Mesenchymal stem cell (in vitro differentiated cells and primary cell): ENCODE measurements around the gene C11orf97.
A peak's percentile ranks its signal among the peaks of the same experiment; 100 is the strongest.
"Not testable (repeated sequence)": the region's sequence is repeated elsewhere in the genome, so short reads cannot be mapped to it uniquely, and the experiment has no call there.

ENCODE experiments used
- DNase-seq: peaks from one replicate; pipeline ENCODE4 v3.0.0-alpha.2; 2013
- H2AFZ ChIP-seq: one replicate; pipeline ENCODE4 v1.6.1; 2013; ENCODE audit warnings: low read depth, mild to moderate bottlenecking, control low read depth, inconsistent platforms, low read length, moderate library complexity
- H2AK5ac ChIP-seq: 2 replicates; pipeline ENCODE4 v1.6.1; 2013; ENCODE audit warnings: low read length, moderate library complexity, mild to moderate bottlenecking, inconsistent platforms; ENCODE audit not compliant: severe bottlenecking
- H2BK120ac ChIP-seq: one replicate; pipeline ENCODE4 v1.6.1; 2013; ENCODE audit warnings: low read depth, mild to moderate bottlenecking, inconsistent platforms, low read length, moderate library complexity
- H2BK12ac ChIP-seq, 2 experiments: one replicate each; pipeline ENCODE4 v1.6.1; 2013; ENCODE audit warnings: inconsistent platforms in 2 of 2, low read length in 2 of 2, mild to moderate bottlenecking in 2 of 2, moderate library complexity in 2 of 2, control low read depth in 1 of 2
- H2BK15ac ChIP-seq: one replicate; pipeline ENCODE4 v1.6.1; 2013; ENCODE audit warnings: mild to moderate bottlenecking, low read depth, inconsistent platforms; ENCODE audit not compliant: poor library complexity, severe bottlenecking
- H2BK5ac ChIP-seq: 2 replicates; pipeline ENCODE4 v1.6.1; 2013; ENCODE audit warnings: low read depth, mild to moderate bottlenecking, low read length, control low read depth, inconsistent platforms; ENCODE audit not compliant: poor library complexity, severe bottlenecking
- H3K14ac ChIP-seq, 2 experiments: one replicate each; pipeline ENCODE4 v1.6.1; 2013; ENCODE audit warnings: inconsistent platforms in 2 of 2, low read length in 2 of 2, control low read depth in 1 of 2, mild to moderate bottlenecking in 1 of 2, moderate library complexity in 1 of 2
- H3K18ac ChIP-seq, 2 experiments: one replicate each; pipeline ENCODE4 v1.6.1; 2013; ENCODE audit warnings: inconsistent platforms in 2 of 2, low read length in 2 of 2, control low read depth in 1 of 2, low read depth in 1 of 2, mild to moderate bottlenecking in 1 of 2
- H3K23ac ChIP-seq, 2 experiments: one replicate each; pipeline ENCODE4 v1.6.1; 2013; ENCODE audit warnings: inconsistent platforms in 2 of 2, low read length in 2 of 2, mild to moderate bottlenecking in 2 of 2, moderate library complexity in 2 of 2, control low read depth in 1 of 2
- H3K27ac ChIP-seq: 2 replicates; pipeline ENCODE4 v1.5.1; 2013; ENCODE audit warnings: mild to moderate bottlenecking, moderate library complexity, low read length, control low read depth, inconsistent platforms; ENCODE audit not compliant: poor library complexity, severe bottlenecking
- H3K27me3 ChIP-seq, 2 experiments: 2 replicates each; pipeline versions ENCODE4 v1.6.1 to v1.7.0; 2013; ENCODE audit warnings: low read length in 2 of 2, mild to moderate bottlenecking in 2 of 2, moderate library complexity in 2 of 2, control low read depth in 1 of 2, inconsistent platforms in 1 of 2; ENCODE audit not compliant: control insufficient read depth in 1 of 2, insufficient read depth in 1 of 2
- H3K36me3 ChIP-seq, 2 experiments: 2 replicates each; pipeline versions ENCODE4 v1.6.1 to v1.7.0; 2013; ENCODE audit warnings: low read length in 2 of 2, control low read depth in 1 of 2, inconsistent platforms in 1 of 2, low read depth in 1 of 2, mild to moderate bottlenecking in 1 of 2; ENCODE audit not compliant: insufficient read depth in 2 of 2, control insufficient read depth in 1 of 2
- H3K4ac ChIP-seq, 2 experiments: one replicate each; pipeline ENCODE4 v1.6.1; 2013; ENCODE audit warnings: inconsistent platforms in 2 of 2, low read length in 2 of 2, mild to moderate bottlenecking in 2 of 2, moderate library complexity in 2 of 2, control low read depth in 1 of 2, low read depth in 1 of 2
- H3K4me1 ChIP-seq: 2 replicates; pipeline ENCODE4 v1.6.1; 2013; ENCODE audit warnings: low read depth, low read length, control low read depth; ENCODE audit not compliant: control insufficient read depth, insufficient read depth
- H3K4me2 ChIP-seq: 2 replicates; pipeline ENCODE4 v1.6.1; 2013; ENCODE audit warnings: low read length, mild to moderate bottlenecking, inconsistent platforms; ENCODE audit not compliant: poor library complexity, severe bottlenecking
- H3K4me3 ChIP-seq, 2 experiments: 2 replicates each; pipeline versions ENCODE4 v1.5.1 to v1.7.0; 2013; ENCODE audit warnings: low read length in 2 of 2, mild to moderate bottlenecking in 2 of 2, control low read depth in 1 of 2, low read depth in 1 of 2; ENCODE audit not compliant: insufficient read depth in 1 of 2
- H3K79me1 ChIP-seq: replicated peaks from 2 replicates; pipeline ENCODE4 v1.6.1; 2013; ENCODE audit warnings: mild to moderate bottlenecking, control low read depth, low read length, inconsistent platforms; ENCODE audit not compliant: poor library complexity, severe bottlenecking
- H3K9ac ChIP-seq: 2 replicates; pipeline ENCODE4 v1.7.0; 2013; ENCODE audit warnings: mild to moderate bottlenecking, low read length, moderate library complexity
- H3K9me3 ChIP-seq: 2 replicates; pipeline ENCODE4 v1.7.0; 2013; ENCODE audit warnings: mild to moderate bottlenecking, low read length; ENCODE audit not compliant: control insufficient read depth
- H4K8ac ChIP-seq: one replicate; pipeline ENCODE4 v1.6.1; 2013; ENCODE audit warnings: inconsistent platforms, mild to moderate bottlenecking, low read length, moderate library complexity
- H4K91ac ChIP-seq: one replicate; pipeline ENCODE4 v1.6.1; 2013; ENCODE audit warnings: mild to moderate bottlenecking, low read length, inconsistent platforms
- WGBS: methylation state at CpG from one replicate; pipeline ENCODE4 v1.1.7; 2013; ENCODE audit warnings: mixed read lengths; 5-methylcytosine and 5-hydroxymethylcytosine counted together

The C11orf97 gene

GRCh38 chr11:94506513-94506912 is 5.7 kb upstream of the C11orf97 start:
- not testable (repeated sequence) for H2BK12ac ChIP-seq, H3K9me3 ChIP-seq
- WGBS: 100% methylated on average over 3 of the region's 5 CpGs

GRCh38 chr11:94507485-94507884 is 4.8 kb upstream of the C11orf97 start:
- no peak overlapping the region for H3K23ac ChIP-seq
- H4K91ac ChIP-seq: no peak overlapping the region
- no peak overlapping the region for H3K27ac ChIP-seq
- H2AFZ ChIP-seq: no peak overlapping the region
- H3K14ac ChIP-seq: no peak overlapping the region
- H3K79me1 ChIP-seq: no peaks in the 10 kb centered on the region
- no peaks in the 10 kb centered on the region for H3K9me3 ChIP-seq
- no peak overlapping the region for H3K18ac ChIP-seq
- H3K36me3 ChIP-seq: no peaks in the 10 kb centered on the region
- H2AK5ac ChIP-seq: no peak overlapping the region
- no peak overlapping the region for H3K9ac ChIP-seq
- H3K4ac ChIP-seq: no peak overlapping the region
- WGBS: 92% methylated on average over 3 of the region's 4 CpGs
- H2BK15ac ChIP-seq: no peak overlapping the region
- H3K4me2 ChIP-seq: no peak overlapping the region
- H4K8ac ChIP-seq: no peak overlapping the region
- peak; percentile 22 for DNase-seq
- H2BK12ac ChIP-seq: no peak overlapping the region
- H3K4me3 ChIP-seq: no peak overlapping the region
- no peak overlapping the region for H2BK5ac ChIP-seq
- H3K27me3 ChIP-seq: no peaks in the 10 kb centered on the region
- peaks cover 6% of the 10 kb centered on the region for H3K4me1 ChIP-seq
- no peak overlapping the region for H2BK120ac ChIP-seq

More at GRCh38 chr11:94506513-94506912, 5.7 kb upstream of the C11orf97 start:
- H4K91ac ChIP-seq, H3K4ac ChIP-seq, H3K27ac ChIP-seq, H3K9ac ChIP-seq, H2AFZ ChIP-seq, H2AK5ac ChIP-seq, H3K14ac ChIP-seq, H4K8ac ChIP-seq, H3K4me2 ChIP-seq, H2BK15ac ChIP-seq, H3K27me3 ChIP-seq, H3K36me3 ChIP-seq, H2BK5ac ChIP-seq, H2BK120ac ChIP-seq, H3K4me3 ChIP-seq, H3K18ac ChIP-seq, DNase-seq, H3K23ac ChIP-seq, H3K79me1 ChIP-seq, H3K4me1 ChIP-seq: not testable (repeated sequence)

GRCh38 chr11:94513091-94513490 is 830 bp downstream of the C11orf97 start:
- no peaks in the 10 kb centered on the region for H3K79me1 ChIP-seq
- peaks cover 0 to 3% of the 10 kb centered on the region in 2 experiments for H3K27me3 ChIP-seq
- 70% methylated on average over 2 of the region's 2 CpGs for WGBS

GRCh38 chr11:94515398-94515797 is 3.1 kb downstream of the C11orf97 start:
- Histone ChIP-seq H2BK120ac (no peak overlapping the region), H3K23ac (no peak overlapping the region), H2AFZ (no peak overlapping the region), H3K4me2 (no peak overlapping the region), H3K14ac (no peak overlapping the region), H3K18ac (no peak overlapping the region), H3K27me3 (peaks cover 0 to 3% of the 10 kb centered on the region in 2 experiments), H4K8ac (no peak overlapping the region), H3K36me3 (no peaks in the 10 kb centered on the region), H3K27ac (no peak overlapping the region), H3K4me3 (no peak overlapping the region), H2AK5ac (no peak overlapping the region), H3K4me1 (peaks cover 11% of the 10 kb centered on the region), H2BK5ac (no peak overlapping the region), H3K9me3 (no peaks in the 10 kb centered on the region), H3K9ac (no peak overlapping the region), H2BK12ac (no peak overlapping the region), H3K79me1 (no peaks in the 10 kb centered on the region), H2BK15ac (no peak overlapping the region), H4K91ac (no peak overlapping the region), H3K4ac (no peak overlapping the region)
- no peak for DNase-seq
- WGBS: 90% methylated on average over 2 of the region's 2 CpGs

More at GRCh38 chr11:94513091-94513490, 830 bp downstream of the C11orf97 start:
- H2BK12ac ChIP-seq: no peak overlapping the region
- no peak for DNase-seq
- no peaks in the 10 kb centered on the region for H3K9me3 ChIP-seq
- no peak overlapping the region for H2BK120ac ChIP-seq
- H3K4ac ChIP-seq: no peak overlapping the region
- H3K27ac ChIP-seq: no peak overlapping the region
- H3K14ac ChIP-seq: no peak overlapping the region
- H3K4me2 ChIP-seq: no peak overlapping the region
- H2AK5ac ChIP-seq: no peak overlapping the region
- peak overlapping the region in 1 of 2 experiments; percentile 80 for H3K4me3 ChIP-seq
- H4K91ac ChIP-seq: no peak overlapping the region
- no peak overlapping the region for H2AFZ ChIP-seq
- H3K18ac ChIP-seq: no peak overlapping the region
- no peak overlapping the region for H4K8ac ChIP-seq
- H3K23ac ChIP-seq: no peak overlapping the region
- H3K4me1 ChIP-seq: peaks cover 11% of the 10 kb centered on the region
- no peaks in the 10 kb centered on the region for H3K36me3 ChIP-seq
- H2BK5ac ChIP-seq: no peak overlapping the region
- H2BK15ac ChIP-seq: no peak overlapping the region
- no peak overlapping the region for H3K9ac ChIP-seq
